ENCODE data around the gene TMEM141.

- no peak for TF ChIP-seq EZH2 (IDR thresholded peaks at IDR 0.05; ENCODE audit: low read depth, low read length, severe bottlenecking)
- no peak for TF ChIP-seq GABPA (IDR thresholded peaks at IDR 0.05; ENCODE audit: borderline replicate concordance, insufficient read depth, low read length)
- TF ChIP-seq POLR2A (IDR thresholded peaks at IDR 0.05; ENCODE audit: control extremely low read depth in 1 of 2, low read depth in 2 of 2, low read length in 2 of 2), result no peak
- TF ChIP-seq, protein P1, sequence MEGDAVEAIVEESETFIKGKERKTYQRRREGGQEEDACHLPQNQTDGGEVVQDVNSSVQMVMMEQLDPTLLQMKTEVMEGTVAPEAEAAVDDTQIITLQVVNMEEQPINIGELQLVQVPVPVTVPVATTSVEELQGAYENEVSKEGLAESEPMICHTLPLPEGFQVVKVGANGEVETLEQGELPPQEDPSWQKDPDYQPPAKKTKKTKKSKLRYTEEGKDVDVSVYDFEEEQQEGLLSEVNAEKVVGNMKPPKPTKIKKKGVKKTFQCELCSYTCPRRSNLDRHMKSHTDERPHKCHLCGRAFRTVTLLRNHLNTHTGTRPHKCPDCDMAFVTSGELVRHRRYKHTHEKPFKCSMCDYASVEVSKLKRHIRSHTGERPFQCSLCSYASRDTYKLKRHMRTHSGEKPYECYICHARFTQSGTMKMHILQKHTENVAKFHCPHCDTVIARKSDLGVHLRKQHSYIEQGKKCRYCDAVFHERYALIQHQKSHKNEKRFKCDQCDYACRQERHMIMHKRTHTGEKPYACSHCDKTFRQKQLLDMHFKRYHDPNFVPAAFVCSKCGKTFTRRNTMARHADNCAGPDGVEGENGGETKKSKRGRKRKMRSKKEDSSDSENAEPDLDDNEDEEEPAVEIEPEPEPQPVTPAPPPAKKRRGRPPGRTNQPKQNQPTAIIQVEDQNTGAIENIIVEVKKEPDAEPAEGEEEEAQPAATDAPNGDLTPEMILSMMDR (IDR thresholded peaks at IDR 0.05; ENCODE audit: control extremely low read depth in 1 of 3, insufficient read depth in 1 of 3, low read depth in 1 of 3, low read length in 3 of 3), result no peak
- no peak for TF ChIP-seq SP1 (IDR thresholded peaks at IDR 0.05; ENCODE audit: low read depth, low read length)
- TF ChIP-seq RFX5 (IDR thresholded peaks at IDR 0.05; ENCODE audit: borderline replicate concordance, low read depth, low read length), result no peak
- TF ChIP-seq ZNF274 (IDR thresholded peaks at IDR 0.05; ENCODE audit: borderline replicate concordance, extremely low read depth, low read length), result no peak
- no peak for TF ChIP-seq TBP (IDR thresholded peaks at IDR 0.05; ENCODE audit: low read depth, low read length)
- TF ChIP-seq RAD21 (IDR thresholded peaks at IDR 0.05 in 1 of 2, conservative IDR thresholded peaks at IDR 0.05 in 1 of 2; ENCODE audit: low read depth in 2 of 2, low read length in 2 of 2), result no peak
- TF ChIP-seq, protein P2, sequence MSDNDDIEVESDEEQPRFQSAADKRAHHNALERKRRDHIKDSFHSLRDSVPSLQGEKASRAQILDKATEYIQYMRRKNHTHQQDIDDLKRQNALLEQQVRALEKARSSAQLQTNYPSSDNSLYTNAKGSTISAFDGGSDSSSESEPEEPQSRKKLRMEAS (IDR thresholded peaks at IDR 0.05), result no peak
- no peak for TF ChIP-seq CEBPB (IDR thresholded peaks at IDR 0.05; ENCODE audit: low read depth, low read length)
- TF ChIP-seq, protein P3, sequence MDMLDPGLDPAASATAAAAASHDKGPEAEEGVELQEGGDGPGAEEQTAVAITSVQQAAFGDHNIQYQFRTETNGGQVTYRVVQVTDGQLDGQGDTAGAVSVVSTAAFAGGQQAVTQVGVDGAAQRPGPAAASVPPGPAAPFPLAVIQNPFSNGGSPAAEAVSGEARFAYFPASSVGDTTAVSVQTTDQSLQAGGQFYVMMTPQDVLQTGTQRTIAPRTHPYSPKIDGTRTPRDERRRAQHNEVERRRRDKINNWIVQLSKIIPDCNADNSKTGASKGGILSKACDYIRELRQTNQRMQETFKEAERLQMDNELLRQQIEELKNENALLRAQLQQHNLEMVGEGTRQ (IDR thresholded peaks at IDR 0.05; ENCODE audit: low read length), result no peak
These were observed 33.5 kb downstream of the TMEM141 start for GRCh38 chr9:136824496-136825225.

Measured in H1 (cell line).